Loucy (cell line): ENCODE data around the gene PCCA.

Experiments used
- H2AFZ ChIP-seq: fragments of 200-600 bp; sonication (generic); 2 replicates; pipeline ENCODE4 v1.6.0; 2016; ENCODE audit warnings: antibody characterized with exemption, mild to moderate bottlenecking, low read length, moderate library complexity
- H3F3A ChIP-seq: fragments of 200-600 bp; 2 replicates; pipeline ENCODE4 v1.6.0; 2016; ENCODE audit warnings: antibody characterized with exemption, low read depth, mild to moderate bottlenecking
- H3K27me3 ChIP-seq: fragments of 200-600 bp; sonication (generic); 2 replicates; pipeline ENCODE4 v1.6.1; 2014; ENCODE audit warnings: low read length, mild to moderate bottlenecking; ENCODE audit not compliant: insufficient read depth, poor library complexity, severe bottlenecking
- H3K36me3 ChIP-seq: fragments of 200-600 bp; sonication (generic); 2 replicates; pipeline ENCODE4 v1.6.1; 2016; ENCODE audit warnings: low read length; ENCODE audit not compliant: insufficient read depth
- H3K4me1 ChIP-seq: fragments of 200-600 bp; sonication (generic); 2 replicates; pipeline ENCODE4 v1.5.1; 2014; ENCODE audit warnings: low read length, mild to moderate bottlenecking; ENCODE audit not compliant: insufficient read depth, poor library complexity, severe bottlenecking
- H3K4me2 ChIP-seq: fragments of 200-600 bp; sonication (generic); 2 replicates; pipeline ENCODE4 v1.6.0; 2014; ENCODE audit warnings: antibody characterized with exemption, low read length, low read depth, mild to moderate bottlenecking; ENCODE audit not compliant: poor library complexity, severe bottlenecking
- H3K4me3 ChIP-seq: fragments of 200-600 bp; sonication (generic); 2 replicates; pipeline ENCODE4 v1.5.1; 2014; ENCODE audit warnings: low read length, mild to moderate bottlenecking, mixed read lengths; ENCODE audit not compliant: poor library complexity, severe bottlenecking
- H3K79me2 ChIP-seq: fragments of 200-600 bp; sonication (generic); 2 replicates; pipeline ENCODE4 v1.6.1; 2014; ENCODE audit warnings: low read length; ENCODE audit not compliant: insufficient read depth
- H3K9ac ChIP-seq: fragments of 200-600 bp; sonication (generic); 2 replicates; pipeline ENCODE4 v1.6.0; 2014; ENCODE audit warnings: mild to moderate bottlenecking, low read depth, low read length, moderate library complexity; ENCODE audit not compliant: poor library complexity, severe bottlenecking
- H3K9me2 ChIP-seq: fragments of 200-600 bp; sonication (generic); replicated peaks from 2 replicates; pipeline ENCODE4 v1.6.1; 2016; ENCODE audit warnings: low read depth, low read length, mixed read lengths
- H3K9me3 ChIP-seq: fragments of 200-600 bp; sonication (generic); 2 replicates; pipeline ENCODE4 v1.6.1; 2014; ENCODE audit warnings: mild to moderate bottlenecking, antibody characterized with exemption, low read length, low read depth; ENCODE audit not compliant: insufficient read depth
- H4K20me1 ChIP-seq: fragments of 200-600 bp; sonication (generic); 2 replicates; pipeline ENCODE4 v1.6.0; 2014; ENCODE audit warnings: antibody characterized with exemption, low read length, mild to moderate bottlenecking; ENCODE audit not compliant: insufficient read depth, poor library complexity, severe bottlenecking
- EZH2phosphoT487 ChIP-seq: fragments of 200-600 bp; IDR thresholded peaks from 2 replicates; pipeline ENCODE4 v1.6.1; 2018; ENCODE audit warnings: antibody characterized with exemption, mild to moderate bottlenecking, moderate library complexity, borderline replicate concordance
- TF ChIP-seq, protein P1 (sequence below): fragments of 200-600 bp; sonication (generic); conservative IDR thresholded peaks from 2 replicates; pipeline ENCODE4 v1.5.1; 2014; ENCODE audit warnings: mild to moderate bottlenecking, antibody characterized with exemption, low read length

The PCCA gene

GRCh38 chr13:100363285-100363711 lies 274.4 kb downstream of the PCCA start:
- Histone ChIP-seq H2AFZ (no peak overlapping the region), H3K4me2 (no peak overlapping the region), H3K9ac (no peak overlapping the region), H3F3A (no peaks in the 10 kb centered on the region), H3K36me3 (no peaks in the 10 kb centered on the region), H3K4me1 (no peaks in the 10 kb centered on the region), H3K9me3 (no peaks in the 10 kb centered on the region), H3K27me3 (no peaks in the 10 kb centered on the region), H3K9me2 (no peaks in the 10 kb centered on the region), H3K79me2 (no peaks in the 10 kb centered on the region), H3K4me3 (no peak overlapping the region), H4K20me1 (no peaks in the 10 kb centered on the region)
- TF ChIP-seq EZH2phosphoT487: no peak
- TF ChIP-seq, protein P1, sequence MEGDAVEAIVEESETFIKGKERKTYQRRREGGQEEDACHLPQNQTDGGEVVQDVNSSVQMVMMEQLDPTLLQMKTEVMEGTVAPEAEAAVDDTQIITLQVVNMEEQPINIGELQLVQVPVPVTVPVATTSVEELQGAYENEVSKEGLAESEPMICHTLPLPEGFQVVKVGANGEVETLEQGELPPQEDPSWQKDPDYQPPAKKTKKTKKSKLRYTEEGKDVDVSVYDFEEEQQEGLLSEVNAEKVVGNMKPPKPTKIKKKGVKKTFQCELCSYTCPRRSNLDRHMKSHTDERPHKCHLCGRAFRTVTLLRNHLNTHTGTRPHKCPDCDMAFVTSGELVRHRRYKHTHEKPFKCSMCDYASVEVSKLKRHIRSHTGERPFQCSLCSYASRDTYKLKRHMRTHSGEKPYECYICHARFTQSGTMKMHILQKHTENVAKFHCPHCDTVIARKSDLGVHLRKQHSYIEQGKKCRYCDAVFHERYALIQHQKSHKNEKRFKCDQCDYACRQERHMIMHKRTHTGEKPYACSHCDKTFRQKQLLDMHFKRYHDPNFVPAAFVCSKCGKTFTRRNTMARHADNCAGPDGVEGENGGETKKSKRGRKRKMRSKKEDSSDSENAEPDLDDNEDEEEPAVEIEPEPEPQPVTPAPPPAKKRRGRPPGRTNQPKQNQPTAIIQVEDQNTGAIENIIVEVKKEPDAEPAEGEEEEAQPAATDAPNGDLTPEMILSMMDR: no peak

DNA sequence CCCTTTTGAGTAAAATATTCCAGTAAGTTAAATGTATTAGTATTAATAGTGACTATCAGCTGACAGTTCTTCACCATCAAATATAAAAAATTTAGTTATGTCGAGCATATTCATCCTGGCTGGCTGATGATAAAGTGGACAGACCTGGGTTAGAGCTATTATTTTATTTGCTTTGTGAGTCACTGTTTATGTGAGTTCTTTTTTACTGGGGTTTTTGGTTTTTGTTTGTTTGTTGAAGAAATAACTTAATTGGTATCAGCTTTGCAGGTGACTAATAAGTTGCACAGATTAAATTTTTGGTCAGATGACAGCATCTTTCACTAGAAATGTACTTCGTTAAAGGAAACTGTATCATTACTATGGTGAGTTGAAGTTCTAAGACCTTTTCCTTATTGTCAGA lies 275.0 kb downstream of the PCCA start:
- no peaks in the 10 kb centered on the region for H3K36me3 ChIP-seq
- H3K9ac ChIP-seq: no peak overlapping the region
- no peaks in the 10 kb centered on the region for H3K9me2 ChIP-seq
- no peaks in the 10 kb centered on the region for H3K27me3 ChIP-seq
- no peaks in the 10 kb centered on the region for H3K4me1 ChIP-seq
- no peaks in the 10 kb centered on the region for H3F3A ChIP-seq
- no peak overlapping the region for H3K4me3 ChIP-seq
- H3K79me2 ChIP-seq: no peaks in the 10 kb centered on the region
- H2AFZ ChIP-seq: no peak overlapping the region
- no peak overlapping the region for H3K4me2 ChIP-seq
- H4K20me1 ChIP-seq: no peaks in the 10 kb centered on the region
- H3K9me3 ChIP-seq: no peaks in the 10 kb centered on the region
- TF ChIP-seq, protein P1: no peak
- TF ChIP-seq EZH2phosphoT487: no peak

DNA sequence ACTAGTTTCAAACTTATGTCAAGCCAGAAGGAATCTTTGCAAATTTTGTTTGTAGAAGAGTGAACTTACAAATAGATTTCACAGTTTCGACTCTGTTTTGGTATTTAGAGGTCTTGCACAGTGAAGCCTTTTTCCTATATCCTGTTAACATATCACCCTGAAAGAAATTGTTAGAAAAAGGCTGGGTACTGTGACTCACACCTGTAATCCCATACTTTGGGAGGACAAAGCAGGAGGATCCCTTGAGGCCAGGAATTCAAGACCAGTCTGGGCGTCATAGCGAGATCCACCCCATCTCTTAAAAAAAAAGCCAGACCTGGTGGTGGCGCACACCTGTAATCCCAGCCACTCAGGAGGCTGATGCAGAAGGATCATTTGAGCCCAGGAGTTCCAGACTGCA lies 275.7 kb downstream of the PCCA start:
- H3K9me2 ChIP-seq: no peaks in the 10 kb centered on the region
- H3K9ac ChIP-seq: no peak overlapping the region
- no peaks in the 10 kb centered on the region for H3K27me3 ChIP-seq
- H3K9me3 ChIP-seq: no peaks in the 10 kb centered on the region
- no peaks in the 10 kb centered on the region for H3K79me2 ChIP-seq
- no peak overlapping the region for H3K4me3 ChIP-seq
- no peaks in the 10 kb centered on the region for H3F3A ChIP-seq
- TF ChIP-seq, protein P1: no peak
- no peak for TF ChIP-seq EZH2phosphoT487
- H3K4me2 ChIP-seq: no peak overlapping the region
- no peaks in the 10 kb centered on the region for H4K20me1 ChIP-seq
- H3K4me1 ChIP-seq: no peaks in the 10 kb centered on the region
- no peaks in the 10 kb centered on the region for H3K36me3 ChIP-seq
- H2AFZ ChIP-seq: no peak overlapping the region
